Sigmoid colon (tissue), 4 donors: Measurements from ENCODE around the gene WHAMM.

Source experiments
- CTCF ChIP-seq, 4 experiments: fragments of 450-650 bp in 3 of 4; fragments of 200-600 bp in 1 of 4; IDR thresholded peaks; one replicate each; pipeline ENCODE4 v1.5.1; 2016 to 2019; ENCODE audit warnings: antibody characterized with exemption in 4 of 4, mild to moderate bottlenecking in 3 of 4, moderate library complexity in 2 of 4
- EP300 ChIP-seq, 4 donors: sonication (generic); formaldehyde crosslinking; IDR thresholded peaks; one replicate each; pipeline ENCODE4 v1.6.1; 2017; ENCODE audit warnings: antibody characterized with exemption in 4 of 4
- POLR2A ChIP-seq, 2 donors: fragments of 450-650 bp; IDR thresholded peaks; one replicate each; pipeline ENCODE4 v1.6.1; 2016; ENCODE audit warnings: antibody characterized with exemption in 2 of 2, mild to moderate bottlenecking in 2 of 2, moderate library complexity in 2 of 2
- POLR2AphosphoS5 ChIP-seq, 4 donors: sonication (generic); formaldehyde crosslinking; IDR thresholded peaks; one replicate each; pipeline ENCODE4 v1.6.1; 2017; ENCODE audit warnings: antibody characterized with exemption in 4 of 4

GRCh38 chr15:82831894-82832600 lies 22.6 kb downstream of the WHAMM start:
- no peak for TF ChIP-seq POLR2A (IDR thresholded peaks at IDR 0.05)
- TF ChIP-seq CTCF (IDR thresholded peaks at IDR 0.05), result no peak
- no peak for TF ChIP-seq EP300 (IDR thresholded peaks at IDR 0.05)
- no peak for TF ChIP-seq POLR2AphosphoS5 (IDR thresholded peaks at IDR 0.05)
